GM18498 (cell line): ENCODE measurements around the gene CCL7.
"Not testable (repeated sequence)": the region's sequence is repeated elsewhere in the genome, so short reads cannot be mapped to it uniquely, and the experiment has no call there.

ENCODE experiments used
- ATAC-seq: cut with Tn5 transposase; IDR thresholded peaks from one replicate; pipeline ENCODE4 v1.9.1; 2021; ENCODE audit warnings: mild to moderate bottlenecking, moderate library complexity; ENCODE audit not compliant: unreplicated experiment

The CCL7 gene

DNA sequence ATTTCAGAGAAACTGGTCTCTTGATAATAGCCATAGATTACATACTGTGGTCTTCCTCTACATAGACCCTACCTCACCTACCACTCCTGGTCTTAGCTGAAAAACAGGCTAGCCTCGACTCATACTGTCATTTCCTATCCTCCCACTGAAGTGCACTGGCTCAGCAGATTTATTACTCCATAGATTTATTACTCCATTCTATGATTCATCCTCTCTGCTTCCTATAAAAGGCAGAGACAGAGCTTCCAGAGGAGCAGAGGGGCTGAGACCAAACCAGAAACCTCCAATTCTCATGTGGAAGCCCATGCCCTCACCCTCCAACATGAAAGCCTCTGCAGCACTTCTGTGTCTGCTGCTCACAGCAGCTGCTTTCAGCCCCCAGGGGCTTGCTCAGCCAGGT lies at the start of gene CCL7:
CCL7 (plus strand) TSS at position 253 of the 400 bp plus-strand sequence; CDS start at position 323, 70 bp downstream.
- no peak for ATAC-seq

DNA sequence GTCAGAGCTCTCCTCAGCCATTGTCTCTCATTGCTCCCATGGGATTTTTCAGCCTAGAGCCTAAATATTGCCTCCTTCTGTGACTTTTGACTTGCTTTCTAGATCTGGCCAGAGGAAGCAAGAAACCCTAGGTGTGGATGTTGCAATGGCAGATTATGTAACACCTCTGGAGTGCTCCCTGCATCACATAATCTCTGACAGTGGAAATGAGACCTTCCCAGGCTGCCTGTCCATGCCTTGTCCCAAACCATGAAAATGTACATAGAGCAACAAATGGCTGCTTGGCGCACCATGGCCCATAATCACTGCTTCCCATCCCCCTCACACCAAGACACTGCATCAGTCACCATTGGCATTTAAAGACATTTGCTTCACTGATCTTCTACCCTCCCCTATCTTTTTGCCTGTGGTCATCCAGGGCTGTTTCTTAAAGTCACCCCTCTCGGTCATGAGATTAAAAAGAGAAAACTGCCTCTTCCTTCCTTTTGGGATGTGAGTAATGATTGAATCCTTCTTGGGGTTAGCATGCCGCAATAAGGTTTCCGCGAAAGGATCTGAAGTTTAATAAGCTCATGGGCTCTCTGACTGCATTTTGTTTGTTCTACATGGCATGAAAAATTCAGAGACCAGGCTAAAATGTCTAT lies 49.1 kb upstream of the CCL7 start:
- no peak for ATAC-seq

DNA sequence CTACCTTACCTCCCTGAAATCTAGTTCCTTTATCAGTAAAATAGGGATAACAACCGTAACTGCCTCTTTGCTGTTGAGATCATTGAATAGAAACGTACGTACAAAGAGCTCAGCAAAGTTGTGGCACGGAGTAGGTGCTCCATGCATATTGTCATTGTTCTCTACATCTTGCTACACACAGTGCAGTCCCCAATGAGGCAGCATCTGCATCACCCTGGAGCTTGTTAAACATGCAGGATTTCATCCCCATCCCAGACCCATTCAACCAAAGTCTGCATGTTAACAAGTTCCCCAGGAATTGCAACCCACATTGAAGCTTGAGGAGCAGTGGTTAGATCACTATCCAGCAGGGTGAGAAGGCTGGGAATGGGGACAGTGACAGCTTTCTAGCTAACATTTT lies 48.6 kb upstream of the CCL7 start:
- no peak for ATAC-seq

DNA sequence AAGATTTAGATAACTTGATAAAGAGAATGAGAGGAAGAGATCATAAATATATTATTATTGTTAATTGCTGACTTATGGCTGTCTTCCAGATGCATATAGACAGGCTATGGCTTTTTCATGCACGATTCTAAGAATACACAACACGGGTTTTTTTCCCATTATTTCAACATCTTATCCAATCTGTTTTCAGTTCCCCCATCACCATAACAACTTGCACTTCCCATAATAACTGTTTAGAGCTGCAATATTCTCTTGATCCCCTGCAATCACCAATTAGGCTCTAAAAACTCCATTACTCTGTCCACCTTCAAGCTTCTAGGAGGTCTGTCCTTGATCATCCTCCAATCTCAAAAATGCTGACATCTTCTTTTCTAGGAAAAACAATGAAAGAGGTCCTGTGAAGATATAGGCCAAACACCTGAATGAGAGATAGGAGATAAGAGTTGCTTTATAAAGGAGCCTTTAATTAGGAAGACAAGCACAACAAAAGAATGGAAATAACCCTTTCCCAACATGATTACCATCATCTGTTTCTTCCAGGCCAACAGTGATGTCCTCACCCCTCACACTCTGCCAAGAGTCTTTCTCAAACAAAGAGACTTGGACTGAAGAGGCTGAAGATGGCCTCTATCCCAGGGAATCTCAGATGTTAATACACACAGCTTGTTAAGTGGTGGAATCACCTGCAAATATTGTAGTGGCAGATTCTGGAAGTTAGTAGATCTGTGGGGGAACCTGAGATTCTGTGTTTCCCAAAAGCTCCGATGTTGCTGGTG lies 47.1 kb upstream of the CCL7 start:
- ATAC-seq = no peak

DNA sequence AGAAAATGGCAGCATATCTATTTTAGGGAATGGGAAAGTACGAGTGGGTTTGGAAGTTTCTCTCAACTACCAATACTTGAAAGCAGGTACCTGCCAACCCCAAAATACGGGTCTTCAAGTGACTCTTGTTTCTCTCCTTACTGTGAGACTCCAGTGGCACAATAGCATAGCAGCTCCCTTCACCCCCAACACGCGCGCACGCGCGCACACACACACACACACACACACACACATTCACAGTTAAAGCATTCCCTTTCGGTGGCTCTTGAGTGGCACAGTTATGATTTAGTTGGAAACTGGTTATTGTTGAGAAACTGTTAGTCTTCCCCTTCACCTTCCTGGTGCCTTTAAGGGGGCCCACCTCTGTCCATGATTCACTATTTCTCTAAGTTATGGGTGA lies 45.0 kb upstream of the CCL7 start:
- no peak for ATAC-seq

DNA sequence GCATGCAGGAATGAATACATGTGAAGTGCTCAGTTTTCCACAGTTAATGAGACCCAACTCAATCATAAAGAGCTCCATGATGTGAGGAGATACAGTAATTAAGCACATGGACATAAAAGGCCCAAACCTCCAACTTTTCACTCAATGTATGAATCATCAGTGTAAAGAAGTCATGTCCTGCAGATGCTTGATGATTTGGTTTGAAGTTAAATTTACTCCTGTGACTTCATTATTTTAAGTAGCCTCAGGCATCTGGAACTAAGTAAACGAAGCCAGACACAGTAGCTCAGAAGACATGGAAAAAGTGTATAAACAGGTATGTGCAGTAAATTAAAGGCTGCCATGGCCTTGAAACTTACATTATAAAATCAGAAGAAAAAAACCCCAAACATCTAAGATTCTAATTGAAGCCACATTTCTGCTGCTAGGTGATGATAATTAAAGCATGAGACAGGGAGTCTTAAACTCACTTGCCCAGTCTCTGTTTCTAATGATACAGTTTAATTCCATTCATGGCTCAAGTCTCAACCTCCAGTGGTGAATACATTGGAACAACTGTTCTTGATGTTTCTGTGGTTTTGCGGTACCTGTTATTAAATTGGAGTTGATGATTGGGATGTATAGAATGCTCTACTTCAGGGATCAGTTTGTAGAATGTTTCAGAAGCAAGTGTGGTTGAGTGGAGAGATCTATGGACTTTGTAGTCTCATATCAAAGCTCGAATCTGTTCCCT lies 43.8 kb upstream of the CCL7 start:
- no peak for ATAC-seq

DNA sequence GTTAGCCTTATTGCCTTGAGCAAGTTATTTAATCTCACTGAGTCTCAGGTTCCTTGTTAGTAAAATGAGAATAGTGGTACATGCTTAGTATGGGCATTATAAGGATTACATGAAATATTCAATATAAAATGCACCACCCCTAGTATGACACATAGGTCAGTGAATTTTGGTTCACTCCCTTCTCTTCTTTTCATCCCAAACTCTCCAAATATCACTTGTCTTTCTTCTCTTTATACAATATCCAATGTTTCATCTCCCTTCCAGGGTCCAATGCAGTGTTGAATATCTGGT lies 43.3 kb upstream of the CCL7 start:
- no peak for ATAC-seq

DNA sequence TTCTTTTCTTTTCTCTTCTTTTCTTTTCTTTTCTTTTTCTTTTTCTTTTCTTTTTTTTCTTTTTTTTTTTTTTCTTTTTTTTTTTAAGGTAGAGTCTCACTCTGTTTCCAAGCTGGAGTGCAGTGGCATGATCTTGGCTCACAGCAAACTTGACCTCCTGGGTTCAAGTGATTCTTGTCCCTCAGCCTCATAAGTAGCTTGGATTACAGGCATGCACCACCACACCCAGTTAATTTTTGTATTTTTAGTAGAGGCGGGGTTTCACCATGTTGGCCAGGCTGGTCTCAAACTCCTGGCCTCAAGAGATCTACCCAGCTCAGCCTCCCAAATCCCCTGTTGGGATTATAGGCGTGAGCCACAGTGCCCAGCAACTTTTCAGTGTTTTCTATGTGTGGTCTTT lies 42.7 kb upstream of the CCL7 start:
- not testable (repeated sequence) for ATAC-seq

DNA sequence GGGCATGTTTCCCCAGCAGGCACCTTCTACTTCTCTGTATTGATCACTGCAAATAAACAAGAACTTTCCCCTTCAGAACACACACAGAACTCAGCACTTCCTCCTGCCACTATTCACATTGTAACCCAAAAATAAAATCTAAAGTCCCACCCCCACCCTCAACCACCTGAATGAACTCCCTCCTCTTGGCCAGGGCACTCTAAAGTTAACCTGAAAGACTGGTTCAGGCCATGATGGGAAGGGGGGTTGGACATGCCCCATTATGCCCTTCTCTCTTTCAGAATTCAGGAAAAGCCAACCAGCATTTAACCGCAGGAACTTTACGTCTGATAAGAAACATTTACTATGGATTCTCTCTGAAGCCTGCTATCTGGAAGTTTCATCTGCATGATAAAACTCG lies 42.3 kb upstream of the CCL7 start:
- no peak for ATAC-seq

DNA sequence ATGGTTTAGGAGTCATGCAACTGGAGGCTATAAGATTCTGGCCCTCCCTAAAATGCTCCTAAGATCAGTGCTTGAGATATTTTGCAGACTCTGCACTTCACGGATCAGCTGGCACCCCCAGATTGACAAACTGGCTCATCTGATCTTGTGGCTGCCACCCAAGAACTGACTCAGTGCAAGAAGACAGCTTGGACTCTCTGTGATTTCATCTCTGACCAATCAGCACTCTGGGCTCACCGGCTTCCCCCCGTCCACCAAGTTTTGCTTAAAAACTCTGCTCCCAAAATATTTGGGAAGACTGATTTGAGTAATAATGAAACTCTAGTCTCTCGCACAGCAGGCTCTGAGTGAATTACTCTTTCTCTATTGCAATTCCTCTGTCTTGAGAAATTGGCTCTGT lies 41.2 kb upstream of the CCL7 start:
- no peak for ATAC-seq

DNA sequence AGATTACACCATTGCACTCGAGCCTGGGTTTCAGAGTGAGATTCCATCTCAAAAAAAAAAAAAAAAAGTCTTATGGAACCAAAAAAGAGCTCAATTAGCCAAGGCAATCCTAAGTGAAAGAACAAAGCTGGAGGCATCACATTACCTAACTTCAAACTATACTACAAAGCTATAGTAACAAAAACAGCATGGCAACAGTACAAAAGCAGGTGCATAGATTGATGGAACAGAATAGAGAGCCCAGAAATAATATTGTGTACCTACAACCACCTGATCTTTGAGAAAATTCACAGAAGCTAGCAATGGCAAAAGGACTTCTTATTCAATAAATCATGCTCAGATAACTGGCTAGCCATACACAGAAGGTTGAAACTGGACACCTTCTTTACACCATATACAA lies 39.7 kb upstream of the CCL7 start:
- no peak for ATAC-seq

DNA sequence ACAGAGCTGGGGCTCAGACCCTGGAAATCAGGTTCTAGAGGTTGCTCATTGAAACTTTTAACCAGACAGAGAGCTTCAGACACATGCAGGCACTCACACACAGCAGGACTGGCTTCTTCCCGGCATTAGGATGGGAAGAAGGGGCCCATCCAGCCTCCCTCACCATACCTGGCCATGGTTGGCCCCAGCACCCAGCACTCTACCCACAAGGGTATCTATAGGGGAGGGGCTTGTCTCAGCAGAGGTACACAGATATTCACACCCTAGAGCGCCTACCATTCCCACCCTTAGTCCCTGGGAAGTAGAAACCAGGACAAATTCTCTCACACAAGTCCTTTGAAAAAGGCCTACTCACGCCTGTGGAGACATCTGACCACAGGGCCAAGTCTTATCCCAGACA lies 35.4 kb upstream of the CCL7 start:
- ATAC-seq = no peak

DNA sequence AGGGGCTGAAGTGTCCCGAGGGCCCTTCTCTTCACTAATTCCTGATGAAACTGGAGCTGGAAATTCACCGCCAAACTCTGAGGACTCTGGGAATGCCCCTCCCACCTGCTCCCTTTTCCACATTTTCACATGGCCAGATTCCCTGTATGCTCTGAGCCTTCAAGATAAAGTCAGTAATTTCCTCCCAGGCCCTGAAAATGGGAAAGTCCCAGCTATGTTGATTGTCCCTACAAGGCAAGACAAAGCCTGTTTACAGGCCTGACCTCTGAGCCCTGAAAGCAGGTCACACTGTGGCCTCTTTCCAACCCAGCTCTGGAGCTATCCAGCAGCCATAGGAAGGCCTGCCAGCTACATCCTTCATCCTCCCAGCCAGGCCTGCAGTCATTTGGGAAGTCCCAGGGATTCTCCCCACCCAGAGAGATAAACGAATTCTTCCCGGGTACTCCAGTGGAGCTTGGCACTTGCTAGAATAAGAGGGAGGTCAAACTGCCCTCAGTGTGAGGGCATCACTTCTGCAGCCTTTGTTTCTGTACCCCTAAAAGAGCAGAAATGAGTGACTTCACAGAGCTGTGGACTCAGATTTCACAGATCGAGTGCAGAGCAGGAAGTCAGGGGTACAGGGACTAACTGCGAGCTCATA lies 34.5 kb upstream of the CCL7 start:
- no peak for ATAC-seq

DNA sequence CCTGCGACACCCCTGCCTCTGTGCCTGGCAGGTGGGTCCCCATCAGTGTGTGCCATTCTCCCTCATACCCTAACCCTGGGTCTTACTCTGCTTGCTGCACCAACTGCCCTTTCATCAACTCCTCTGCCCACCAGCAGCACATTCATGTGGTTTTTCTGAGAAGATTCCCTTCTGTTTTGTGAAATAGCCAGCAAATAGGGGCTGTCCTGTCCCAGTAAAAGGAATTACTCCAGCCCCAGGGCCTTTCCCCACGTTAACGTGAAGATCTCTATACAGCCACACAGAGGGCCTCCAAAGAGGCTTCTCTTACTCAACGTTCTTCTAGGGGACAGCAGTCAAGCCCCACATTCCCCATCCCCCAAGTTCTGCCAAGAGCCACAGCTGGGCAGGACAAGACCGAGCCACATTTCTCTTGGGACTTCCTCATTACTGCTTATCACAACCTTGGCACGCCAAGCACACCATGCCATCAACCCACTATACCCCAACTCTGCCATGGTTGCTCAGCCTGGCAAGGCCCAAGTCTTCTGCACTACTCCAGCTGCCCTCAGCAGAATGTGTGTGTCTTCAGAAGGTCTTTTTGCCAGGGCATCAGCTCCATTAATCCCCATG lies 33.6 kb upstream of the CCL7 start:
- no peak for ATAC-seq

DNA sequence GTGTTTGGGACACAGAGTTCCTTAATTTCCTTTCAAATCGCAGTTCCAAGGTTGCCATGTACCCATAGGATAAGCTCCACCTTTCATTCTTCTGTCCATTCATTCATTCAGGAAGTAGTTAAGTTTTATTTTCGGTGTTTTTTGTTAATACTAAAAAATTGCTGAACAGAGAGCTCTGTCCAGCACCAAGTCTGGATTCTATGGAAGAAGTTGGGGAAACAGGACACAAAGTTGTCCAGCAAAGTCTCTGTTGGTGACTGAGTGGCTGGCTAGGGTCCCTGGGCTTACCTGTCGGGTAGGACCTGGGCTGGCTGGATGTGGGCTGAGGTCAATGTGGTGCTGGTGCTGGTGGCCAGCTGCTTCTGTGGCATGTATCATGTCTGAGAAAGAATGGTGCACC lies 32.6 kb upstream of the CCL7 start:
- ATAC-seq = no peak

DNA sequence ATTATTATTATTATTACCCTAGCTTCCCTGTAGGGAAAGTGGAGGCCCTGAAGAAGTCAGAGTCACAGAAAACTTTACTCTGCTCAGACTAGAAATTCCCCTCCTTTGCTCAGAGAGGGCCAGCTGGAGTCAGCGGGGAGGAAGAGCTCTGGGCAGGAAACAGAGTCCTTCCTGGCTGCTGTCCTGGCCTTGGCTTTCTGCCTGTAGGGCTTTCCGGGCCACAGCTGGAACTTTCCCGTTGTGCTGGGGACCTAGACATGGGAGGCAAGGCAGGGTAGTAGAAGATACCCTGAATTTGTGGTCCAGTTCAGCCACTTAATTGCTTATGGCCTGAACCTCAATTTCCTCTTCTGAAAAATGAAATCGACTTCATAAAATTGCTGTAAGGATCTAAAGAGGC lies 29.0 kb upstream of the CCL7 start:
- ATAC-seq = no peak

DNA sequence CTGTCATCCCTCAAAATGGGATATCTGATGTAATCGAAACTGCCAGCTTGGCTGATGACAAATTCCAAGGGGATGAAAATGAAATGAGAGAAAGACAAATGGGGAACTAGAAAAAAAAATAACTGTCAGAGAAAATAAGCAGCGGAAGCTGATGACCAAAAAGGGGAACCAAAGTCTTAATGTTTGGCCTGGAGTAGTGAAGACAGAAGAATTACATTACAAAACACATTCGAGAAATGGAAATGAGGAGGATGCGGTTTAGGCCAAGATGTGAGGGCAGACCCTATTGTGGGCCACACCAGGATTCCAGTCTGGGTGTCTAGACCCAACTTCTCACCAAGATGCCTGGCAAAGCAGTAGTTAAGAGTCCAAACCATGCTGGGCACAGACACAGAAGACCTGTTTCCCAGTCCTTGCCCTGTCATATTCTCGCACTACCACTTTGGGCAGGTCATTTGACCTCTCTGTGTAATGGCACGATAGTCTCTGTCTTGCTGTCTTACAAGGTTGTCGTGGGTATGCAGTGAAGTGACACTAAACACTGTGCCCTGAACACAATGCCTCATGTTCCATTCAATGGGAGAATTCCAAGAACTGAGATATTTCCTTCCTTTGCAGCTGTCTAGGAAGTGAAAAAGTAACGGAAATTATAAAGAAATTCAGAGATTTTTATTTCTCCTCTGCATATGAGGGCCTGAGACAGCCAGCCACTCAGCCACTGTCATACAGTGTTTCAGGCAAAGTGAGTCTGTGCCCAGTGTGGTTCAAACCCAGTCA lies 27.2 kb upstream of the CCL7 start:
- ATAC-seq = no peak

DNA sequence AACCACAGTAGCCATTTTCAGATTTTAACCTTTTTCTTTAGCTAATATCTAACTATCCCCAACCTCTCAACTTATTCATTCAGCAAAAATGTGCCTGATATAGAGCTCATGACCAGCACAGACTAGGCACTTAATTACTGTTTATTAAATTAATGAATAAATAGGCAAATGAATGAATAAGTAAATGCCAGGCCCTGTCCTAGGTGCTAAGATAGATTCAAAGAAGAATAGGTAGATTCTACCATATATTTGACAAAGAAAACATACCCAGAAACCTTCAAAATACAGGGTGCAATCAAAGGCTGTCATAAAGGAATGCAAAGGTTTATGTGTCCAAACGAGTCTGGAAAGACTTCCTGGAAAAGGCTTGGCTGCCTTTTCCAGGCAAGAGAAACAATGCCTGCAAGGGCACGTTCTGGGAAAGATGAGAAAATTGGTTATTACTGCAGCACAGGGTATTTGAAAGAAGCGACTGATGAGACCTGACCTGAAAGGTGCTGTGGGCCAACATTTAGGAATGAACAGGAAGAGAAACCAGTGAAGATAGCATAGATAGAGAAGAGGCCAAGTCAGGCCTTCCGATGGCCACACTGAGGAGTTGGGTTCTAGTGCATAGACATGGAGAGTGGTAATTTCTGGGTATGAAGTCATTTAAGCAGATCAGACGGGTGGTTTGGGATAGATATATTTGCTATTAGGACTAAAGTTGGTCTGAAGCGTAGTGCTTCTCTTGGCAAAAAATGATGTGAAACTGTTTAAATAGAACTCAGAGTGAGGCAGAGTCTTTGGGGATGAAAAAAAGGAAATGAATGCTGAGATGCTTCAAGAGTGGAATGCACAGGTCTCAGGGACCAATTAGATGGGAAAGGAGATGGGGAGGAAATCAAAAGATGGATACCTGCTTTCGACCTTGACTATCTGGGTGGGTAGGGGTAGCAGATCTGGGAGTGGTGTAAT lies 26.4 kb upstream of the CCL7 start:
- no peak for ATAC-seq

DNA sequence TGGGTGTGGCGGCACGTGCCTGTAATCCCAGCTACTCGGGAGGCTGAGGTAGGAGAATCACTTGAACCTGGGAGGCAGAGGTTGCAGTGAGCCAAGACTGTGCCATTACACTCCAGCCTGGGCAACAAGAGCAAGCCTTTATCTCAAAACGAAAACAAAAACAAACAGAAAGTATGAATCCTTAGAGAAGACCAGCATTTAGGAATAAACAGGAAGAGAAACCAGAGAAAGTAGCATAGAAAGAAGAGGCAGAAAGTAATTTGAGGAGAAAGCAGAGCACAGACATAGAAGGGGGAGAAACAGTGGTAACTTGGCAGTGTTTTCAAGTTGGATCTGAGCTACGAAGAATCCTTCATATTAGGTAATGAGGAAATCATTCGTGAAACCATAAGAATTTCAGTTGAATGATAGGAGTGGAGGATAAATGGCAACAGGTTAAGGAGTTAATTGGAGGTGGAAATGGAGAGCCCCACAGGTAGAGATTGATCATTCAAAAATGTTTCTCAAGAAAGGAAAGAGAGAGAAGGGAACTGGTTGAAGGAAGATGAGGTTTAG lies 24.6 kb upstream of the CCL7 start:
- no peak for ATAC-seq
